ENCODE results near the gene NRAS.

Gene NRAS

DNA sequence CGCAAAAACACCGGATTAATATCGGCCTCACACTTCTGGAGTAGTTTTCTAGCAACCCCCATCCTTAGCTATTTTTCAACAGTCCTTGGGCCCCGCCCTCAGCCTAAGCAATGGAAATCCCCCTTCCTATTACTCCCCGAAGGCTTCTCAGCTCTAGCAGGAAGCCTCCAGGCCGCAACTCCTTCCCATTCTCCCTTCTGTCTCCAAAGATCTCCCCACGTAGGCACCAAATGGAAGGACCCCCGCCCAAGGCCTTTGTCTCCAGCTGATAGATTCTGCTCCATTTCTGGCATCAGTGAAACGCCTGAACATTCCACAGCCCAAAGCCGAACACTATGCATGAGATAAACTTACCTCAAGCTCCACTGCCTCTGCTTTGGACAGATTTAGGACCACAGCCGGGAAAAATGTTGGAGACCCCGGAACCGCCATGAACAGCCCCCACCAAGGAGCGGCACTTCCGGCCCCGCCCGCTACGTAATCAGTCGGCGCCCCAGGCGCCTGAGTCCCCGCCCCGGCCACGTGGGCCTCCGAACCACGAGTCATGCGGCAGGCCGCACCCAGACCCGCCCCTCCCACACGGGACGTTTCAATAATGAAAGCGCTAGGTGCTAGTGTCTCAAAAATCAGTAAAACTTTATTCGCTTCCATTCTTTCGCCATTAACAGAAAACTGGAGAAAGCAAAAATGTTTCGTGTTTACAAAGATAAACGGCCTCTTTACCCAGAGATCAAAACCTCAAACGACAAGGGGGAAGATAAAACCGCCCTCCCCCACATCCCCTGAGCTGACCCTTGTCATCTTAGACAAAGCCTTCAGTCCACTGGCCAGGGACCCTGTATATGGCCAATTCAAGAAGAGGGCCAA lies at the start of gene NRAS (continued):
- TF ChIP-seq ZBTB21 (tag by site-specific recombination; IDR thresholded peaks at IDR 0.05): peak; percentile 54; the same call in 1 of the 2 replicates
- peak; percentile 74 for TF ChIP-seq ZBTB20 (tag by site-specific recombination; IDR thresholded peaks at IDR 0.05)
- TF ChIP-seq ZNF561 (tag by site-specific recombination; IDR thresholded peaks at IDR 0.05; ENCODE audit: borderline replicate concordance): peak; percentile 50; the same call in 1 of the 2 replicates
- no peak for TF ChIP-seq ZNF600 (tag by site-specific recombination; IDR thresholded peaks at IDR 0.05)
- TF ChIP-seq ZNF24 (tag by site-specific recombination; IDR thresholded peaks at IDR 0.05): no peak
- TF ChIP-seq ZBTB17 (tag by site-specific recombination; IDR thresholded peaks at IDR 0.05): peak; percentile 35; the same call in 1 of the 2 replicates
- peak; percentile 91 for TF ChIP-seq ZNF610 (tag by site-specific recombination; IDR thresholded peaks at IDR 0.05; ENCODE audit: borderline replicate concordance)
- TF ChIP-seq, protein P1, sequence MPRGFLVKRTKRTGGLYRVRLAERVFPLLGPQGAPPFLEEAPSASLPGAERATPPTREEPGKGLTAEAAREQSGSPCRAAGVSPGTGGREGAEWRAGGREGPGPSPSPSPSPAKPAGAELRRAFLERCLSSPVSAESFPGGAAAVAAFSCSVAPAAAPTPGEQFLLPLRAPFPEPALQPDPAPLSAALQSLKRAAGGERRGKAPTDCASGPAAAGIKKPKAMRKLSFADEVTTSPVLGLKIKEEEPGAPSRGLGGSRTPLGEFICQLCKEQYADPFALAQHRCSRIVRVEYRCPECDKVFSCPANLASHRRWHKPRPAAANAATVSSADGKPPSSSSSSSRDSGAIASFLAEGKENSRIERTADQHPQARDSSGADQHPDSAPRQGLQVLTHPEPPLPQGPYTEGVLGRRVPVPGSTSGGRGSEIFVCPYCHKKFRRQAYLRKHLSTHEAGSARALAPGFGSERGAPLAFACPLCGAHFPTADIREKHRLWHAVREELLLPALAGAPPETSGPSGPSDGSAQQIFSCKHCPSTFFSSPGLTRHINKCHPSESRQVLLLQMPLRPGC (tag by site-specific recombination; IDR thresholded peaks at IDR 0.05): 0 out of 2 replicates have a peak, but pooled peaks have one; percentile 21
- TF ChIP-seq ZNF132 (tag by site-specific recombination; IDR thresholded peaks at IDR 0.05; ENCODE audit: borderline replicate concordance): no peak
- TF ChIP-seq, protein P2, sequence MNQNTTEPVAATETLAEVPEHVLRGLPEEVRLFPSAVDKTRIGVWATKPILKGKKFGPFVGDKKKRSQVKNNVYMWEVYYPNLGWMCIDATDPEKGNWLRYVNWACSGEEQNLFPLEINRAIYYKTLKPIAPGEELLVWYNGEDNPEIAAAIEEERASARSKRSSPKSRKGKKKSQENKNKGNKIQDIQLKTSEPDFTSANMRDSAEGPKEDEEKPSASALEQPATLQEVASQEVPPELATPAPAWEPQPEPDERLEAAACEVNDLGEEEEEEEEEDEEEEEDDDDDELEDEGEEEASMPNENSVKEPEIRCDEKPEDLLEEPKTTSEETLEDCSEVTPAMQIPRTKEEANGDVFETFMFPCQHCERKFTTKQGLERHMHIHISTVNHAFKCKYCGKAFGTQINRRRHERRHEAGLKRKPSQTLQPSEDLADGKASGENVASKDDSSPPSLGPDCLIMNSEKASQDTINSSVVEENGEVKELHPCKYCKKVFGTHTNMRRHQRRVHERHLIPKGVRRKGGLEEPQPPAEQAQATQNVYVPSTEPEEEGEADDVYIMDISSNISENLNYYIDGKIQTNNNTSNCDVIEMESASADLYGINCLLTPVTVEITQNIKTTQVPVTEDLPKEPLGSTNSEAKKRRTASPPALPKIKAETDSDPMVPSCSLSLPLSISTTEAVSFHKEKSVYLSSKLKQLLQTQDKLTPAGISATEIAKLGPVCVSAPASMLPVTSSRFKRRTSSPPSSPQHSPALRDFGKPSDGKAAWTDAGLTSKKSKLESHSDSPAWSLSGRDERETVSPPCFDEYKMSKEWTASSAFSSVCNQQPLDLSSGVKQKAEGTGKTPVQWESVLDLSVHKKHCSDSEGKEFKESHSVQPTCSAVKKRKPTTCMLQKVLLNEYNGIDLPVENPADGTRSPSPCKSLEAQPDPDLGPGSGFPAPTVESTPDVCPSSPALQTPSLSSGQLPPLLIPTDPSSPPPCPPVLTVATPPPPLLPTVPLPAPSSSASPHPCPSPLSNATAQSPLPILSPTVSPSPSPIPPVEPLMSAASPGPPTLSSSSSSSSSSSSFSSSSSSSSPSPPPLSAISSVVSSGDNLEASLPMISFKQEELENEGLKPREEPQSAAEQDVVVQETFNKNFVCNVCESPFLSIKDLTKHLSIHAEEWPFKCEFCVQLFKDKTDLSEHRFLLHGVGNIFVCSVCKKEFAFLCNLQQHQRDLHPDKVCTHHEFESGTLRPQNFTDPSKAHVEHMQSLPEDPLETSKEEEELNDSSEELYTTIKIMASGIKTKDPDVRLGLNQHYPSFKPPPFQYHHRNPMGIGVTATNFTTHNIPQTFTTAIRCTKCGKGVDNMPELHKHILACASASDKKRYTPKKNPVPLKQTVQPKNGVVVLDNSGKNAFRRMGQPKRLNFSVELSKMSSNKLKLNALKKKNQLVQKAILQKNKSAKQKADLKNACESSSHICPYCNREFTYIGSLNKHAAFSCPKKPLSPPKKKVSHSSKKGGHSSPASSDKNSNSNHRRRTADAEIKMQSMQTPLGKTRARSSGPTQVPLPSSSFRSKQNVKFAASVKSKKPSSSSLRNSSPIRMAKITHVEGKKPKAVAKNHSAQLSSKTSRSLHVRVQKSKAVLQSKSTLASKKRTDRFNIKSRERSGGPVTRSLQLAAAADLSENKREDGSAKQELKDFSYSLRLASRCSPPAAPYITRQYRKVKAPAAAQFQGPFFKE (tag by site-specific recombination; IDR thresholded peaks at IDR 0.05; ENCODE audit: borderline replicate concordance): no peak
- no peak for TF ChIP-seq ZNF544 (tag by site-specific recombination; IDR thresholded peaks at IDR 0.05)
- TF ChIP-seq ZNF423 (tag by site-specific recombination; IDR thresholded peaks at IDR 0.05): no peak
- TF ChIP-seq ZFP41 (tag by site-specific recombination; IDR thresholded peaks at IDR 0.05; ENCODE audit: borderline replicate concordance): no peak
- TF ChIP-seq ZEB2 (tag by site-specific recombination; IDR thresholded peaks at IDR 0.05): peak; percentile 43; the same call in 1 of the 2 replicates

GRCh38 chr1:114764689-114765088 lies 48.1 kb upstream of the NRAS start:
- Histone ChIP-seq H3K36me3 (ENCODE audit: control insufficient read depth in 2 of 2, insufficient read depth in 1 of 2, low read length in 2 of 2) (peaks cover 4 to 12% of the 10 kb centered on the region in 2 experiments; a peak in 2 of 3 replicates), H3K4me1 (ENCODE audit: control insufficient read depth, insufficient read depth, low read length) (no peaks in the 10 kb centered on the region), H3K27ac (ENCODE audit: extremely low read depth, low read depth, low read length) (no peak overlapping the region), H3K4me3 (ENCODE audit: low read depth, low read length) (no peak overlapping the region), H3K9me3 (ENCODE audit: control insufficient read depth, insufficient read depth, low read depth, low read length) (no peaks in the 10 kb centered on the region)
- CTCF ChIA-PET: interaction anchor here (0.8 kb wide), 1 partner anchor 20 kb away, joined by 3 read pairs; no protein-coding TSS in a partner anchor
- POLR2A ChIA-PET: no interaction called here
- TF ChIP-seq OVOL3 (tag by site-specific recombination; IDR thresholded peaks at IDR 0.05) (no peak), ZNF404 (tag by site-specific recombination; IDR thresholded peaks at IDR 0.05) (no peak), ZNF239 (tag by site-specific recombination; IDR thresholded peaks at IDR 0.05) (no peak), ZNF221 (tag by site-specific recombination; IDR thresholded peaks at IDR 0.05; ENCODE audit: borderline replicate concordance) (no peak), ZNF792 (tag by site-specific recombination; IDR thresholded peaks at IDR 0.05) (no peak), ZNF521 (tag by site-specific recombination; IDR thresholded peaks at IDR 0.05) (no peak), ZNF311 (tag by site-specific recombination; IDR thresholded peaks at IDR 0.05; ENCODE audit: borderline replicate concordance) (no peak), PBX3 (CRISPR knock-in tag; IDR thresholded peaks at IDR 0.05) (no peak), ZNF530 (tag by site-specific recombination; IDR thresholded peaks at IDR 0.05; ENCODE audit: low read depth) (no peak), ZNF626 (tag by site-specific recombination; IDR thresholded peaks at IDR 0.05) (no peak), YY1 (tag by site-specific recombination; IDR thresholded peaks at IDR 0.05) (no peak)
- TF ChIP-seq, protein P3, sequence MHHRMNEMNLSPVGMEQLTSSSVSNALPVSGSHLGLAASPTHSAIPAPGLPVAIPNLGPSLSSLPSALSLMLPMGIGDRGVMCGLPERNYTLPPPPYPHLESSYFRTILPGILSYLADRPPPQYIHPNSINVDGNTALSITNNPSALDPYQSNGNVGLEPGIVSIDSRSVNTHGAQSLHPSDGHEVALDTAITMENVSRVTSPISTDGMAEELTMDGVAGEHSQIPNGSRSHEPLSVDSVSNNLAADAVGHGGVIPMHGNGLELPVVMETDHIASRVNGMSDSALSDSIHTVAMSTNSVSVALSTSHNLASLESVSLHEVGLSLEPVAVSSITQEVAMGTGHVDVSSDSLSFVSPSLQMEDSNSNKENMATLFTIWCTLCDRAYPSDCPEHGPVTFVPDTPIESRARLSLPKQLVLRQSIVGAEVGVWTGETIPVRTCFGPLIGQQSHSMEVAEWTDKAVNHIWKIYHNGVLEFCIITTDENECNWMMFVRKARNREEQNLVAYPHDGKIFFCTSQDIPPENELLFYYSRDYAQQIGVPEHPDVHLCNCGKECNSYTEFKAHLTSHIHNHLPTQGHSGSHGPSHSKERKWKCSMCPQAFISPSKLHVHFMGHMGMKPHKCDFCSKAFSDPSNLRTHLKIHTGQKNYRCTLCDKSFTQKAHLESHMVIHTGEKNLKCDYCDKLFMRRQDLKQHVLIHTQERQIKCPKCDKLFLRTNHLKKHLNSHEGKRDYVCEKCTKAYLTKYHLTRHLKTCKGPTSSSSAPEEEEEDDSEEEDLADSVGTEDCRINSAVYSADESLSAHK (tag by site-specific recombination; IDR thresholded peaks at IDR 0.05): no peak
